ENCODE measurements around the gene TMPRSS9.
"Not testable (repeated sequence)": the region's sequence is repeated elsewhere in the genome, so short reads cannot be mapped to it uniquely, and the experiment has no call there.

Gene TMPRSS9

GRCh38 chr19:2468596-2468995, 108.5 kb downstream of the TMPRSS9 start:
- DNase-seq = no peak

GRCh38 chr19:2469102-2469914, 109.2 kb downstream of the TMPRSS9 start:
- DNase-seq = no peak

GRCh38 chr19:2469915-2470200, 109.8 kb downstream of the TMPRSS9 start:
- DNase-seq = not testable (repeated sequence)

GRCh38 chr19:2474232-2475017, 114.4 kb downstream of the TMPRSS9 start:
- no peak for DNase-seq

DNA sequence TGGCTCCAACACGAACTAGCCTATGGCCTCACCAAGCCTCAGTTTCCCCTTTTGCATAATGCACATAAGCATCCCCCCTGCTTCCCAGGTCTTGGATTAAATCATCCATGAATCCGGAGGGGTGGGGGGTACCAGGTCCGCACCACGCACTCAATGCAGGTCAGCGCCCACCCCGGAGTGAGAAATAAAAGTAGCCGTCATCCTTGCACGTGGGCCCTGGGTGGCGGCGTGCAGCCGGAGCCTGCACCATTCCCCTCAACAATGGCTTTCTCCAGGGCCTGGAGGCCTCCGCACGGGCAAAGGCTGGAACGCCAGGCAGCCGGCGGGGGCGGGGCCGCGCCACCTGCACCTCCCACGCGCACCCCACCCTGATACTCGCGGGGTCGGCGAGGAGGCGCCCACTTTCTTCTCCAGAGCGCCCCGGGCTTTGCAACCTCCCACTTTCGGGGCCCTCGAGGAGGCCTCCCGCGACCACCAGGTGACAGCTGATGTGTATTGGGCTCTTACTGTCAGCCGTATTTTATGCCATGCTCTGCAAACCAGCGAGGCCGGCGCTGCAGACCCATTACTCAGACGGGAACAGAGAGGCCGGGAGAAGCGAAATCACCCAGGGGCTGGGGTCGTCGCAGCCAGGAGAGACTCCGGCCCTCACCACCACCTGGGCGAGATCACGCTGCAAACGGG, 115.1 kb downstream of the TMPRSS9 start:
- DNase-seq = no peak
